ENCODE measurements around the gene RAPGEF1. TPM values are rescaled to one million over a fixed set of nuclear protein-coding genes. Genes with fewer than 3 reads are reported as not detected.
A peak's percentile ranks its signal among the peaks of the same experiment; 100 is the strongest.

Gene RAPGEF1
- total and polyA plus RNA-seq, 2 of the 13 experiments (the other 11 are each of a cell fraction or from before 2014, with no cell fraction given), result 21.2 to 38.9 TPM

- TF ChIP-seq ZNF580 (CRISPR knock-in tag; IDR thresholded peaks at IDR 0.05; ENCODE audit: borderline replicate concordance, low read depth) (peak; percentile 82; the same call in 1 of the 2 replicates), ZNF691 (CRISPR knock-in tag; IDR thresholded peaks at IDR 0.05; ENCODE audit: borderline replicate concordance, low read depth) (0 out of 2 replicates have a peak, but pooled peaks have one; percentile 58), FOXO1 (CRISPR knock-in tag; IDR thresholded peaks at IDR 0.05) (peak; percentile 38; the same call in 1 of the 2 replicates), HDAC2 (CRISPR knock-in tag; IDR thresholded peaks at IDR 0.05) (0 out of 2 replicates have a peak, but pooled peaks have one; percentile 22), ZNF687 (CRISPR knock-in tag; IDR thresholded peaks at IDR 0.05) (peak; percentile 89), ZNF280D (CRISPR knock-in tag; IDR thresholded peaks at IDR 0.05) (no peak), ELF4 (CRISPR knock-in tag; IDR thresholded peaks at IDR 0.05; ENCODE audit: borderline replicate concordance) (no peak), AHR (CRISPR knock-in tag; IDR thresholded peaks at IDR 0.05) (0 out of 2 replicates have a peak, but pooled peaks have one; percentile 61), MYC (CRISPR knock-in tag; IDR thresholded peaks at IDR 0.05; ENCODE audit: borderline replicate concordance) (peak; percentile 54; the same call in 1 of the 2 replicates), GATAD1 (CRISPR knock-in tag; IDR thresholded peaks at IDR 0.05) (0 out of 2 replicates have a peak, but pooled peaks have one; percentile 31), KAT7 (CRISPR knock-in tag; IDR thresholded peaks at IDR 0.05; ENCODE audit: borderline replicate concordance) (0 out of 2 replicates have a peak, but pooled peaks have one; percentile 61), MXD3 (CRISPR knock-in tag; IDR thresholded peaks at IDR 0.05) (0 out of 2 replicates have a peak, but pooled peaks have one; percentile 32), NFIC (IDR thresholded peaks at IDR 0.05; ENCODE audit: low read length) (no peak), FOXP4 (CRISPR knock-in tag; IDR thresholded peaks at IDR 0.05) (0 out of 2 replicates have a peak, but pooled peaks have one; percentile 37), KAT8 (CRISPR knock-in tag; IDR thresholded peaks at IDR 0.05) (0 out of 2 replicates have a peak, but pooled peaks have one; percentile 35), NR2F6 (IDR thresholded peaks at IDR 0.05) (no peak), NR2F6 (CRISPR knock-in tag; IDR thresholded peaks at IDR 0.05) (peak; percentile 53)
These were observed 148.7 kb downstream of the RAPGEF1 start (continued) for GRCh38 chr9:131590907-131591844.
